Coronary artery (tissue), 2 donors: Measurements from ENCODE around the gene WDR54.
A peak's percentile ranks its signal among the peaks of the same experiment; 100 is the strongest.

Source experiments
- DNase-seq: peaks from one replicate; pipeline ENCODE4 v3.0.0-alpha.2; 2017; ENCODE audit warnings: low spot score
- H3K27ac ChIP-seq, 2 donors: fragments of 200-600 bp; sonication (generic); one replicate each; pipeline ENCODE4 v1.5.1; 2016 to 2019
- H3K4me3 ChIP-seq: fragments of 200-600 bp; sonication (generic); 2 replicates; pipeline ENCODE4 v1.5.1; 2016; ENCODE audit warnings: mild to moderate bottlenecking, moderate library complexity
- CTCF ChIP-seq: fragments of 200-600 bp; sonication (generic); IDR thresholded peaks from one replicate; pipeline ENCODE4 v1.5.1; 2019; ENCODE audit warnings: antibody characterized with exemption

The WDR54 gene

GRCh38 chr2:74444498-74445318 lies 23.2 kb downstream of the WDR54 start:
- no peak for TF ChIP-seq CTCF
- Histone ChIP-seq H3K27ac (no peak overlapping the region), H3K4me3 (no peak overlapping the region)
- DNase-seq = no peak

- no peak overlapping the region for H3K27ac ChIP-seq
- DNase-seq = no peak
- TF ChIP-seq CTCF = no peak
- no peak overlapping the region for H3K4me3 ChIP-seq
Observed at GRCh38 chr2:74447230-74447999, 25.9 kb downstream of the WDR54 start.

GRCh38 chr2:74448771-74449170 lies 27.2 kb downstream of the WDR54 start:
- no peak overlapping the region for H3K27ac ChIP-seq
- TF ChIP-seq CTCF = no peak
- no peak for DNase-seq
- no peak overlapping the region for H3K4me3 ChIP-seq

- Histone ChIP-seq H3K27ac (no peak overlapping the region), H3K4me3 (no peak overlapping the region)
- no peak for DNase-seq
- no peak for TF ChIP-seq CTCF
Observed at GRCh38 chr2:74450570-74451190, 29.1 kb downstream of the WDR54 start.

GRCh38 chr2:74454654-74455511 lies 33.4 kb downstream of the WDR54 start, which contains the start of gene INO80B:
INO80B (plus strand) TSS chr2:74455087; CDS start chr2:74455117, 30 bp downstream.
- Histone ChIP-seq H3K27ac (peak within 1 kb of the TSS; percentile 47 to 83), H3K4me3 (peak within 1 kb of the TSS; percentile 92)
- peak; percentile 98 for DNase-seq
- TF ChIP-seq CTCF = no peak

- peak overlapping the region; percentile 82 for H3K4me3 ChIP-seq
- H3K27ac ChIP-seq = peak overlapping the region; percentile 96 to 97
- DNase-seq = no peak
- no peak for TF ChIP-seq CTCF
Observed at GRCh38 chr2:74457129-74457548, 35.6 kb downstream of the WDR54 start.
